ENCODE results near the gene NRROS. TPM values are rescaled to one million over a fixed set of nuclear protein-coding genes. Genes with fewer than 3 reads are reported as not detected.

The NRROS gene
- total and polyA plus RNA-seq, 12 donors, result 1.1 to 9.9 (median 7.0) TPM

- 59 to 70% (median 61%) methylated on average over 8 of the region's 8 CpGs for WGBS, 4 donors
- H3K4me1 ChIP-seq (replicated peaks in 1 of 2), result peaks cover 0 to 3% of the 10 kb centered on the region in 2 donors
- H3K27ac ChIP-seq, result no peak overlapping the region
- no peak for DNase-seq
- no peaks in the 10 kb centered on the region for H3K9me3 ChIP-seq (replicated peaks in 1 of 3)
- H3K27me3 ChIP-seq, result peaks cover 3% of the 10 kb centered on the region
- intact Hi-C loops (cut with DNase I), result loop anchor here in 1 of 2 donors (10.0 kb wide), 1 partner anchor 157 kb away; no protein-coding TSS in a partner anchor
- TF ChIP-seq CTCF (IDR thresholded peaks at IDR 0.05), result no peak
- no peak for TF ChIP-seq POLR2A (IDR thresholded peaks at IDR 0.05)
- no peaks in the 10 kb centered on the region for H3K36me3 ChIP-seq (replicated peaks in 1 of 2)
- H3K4me3 ChIP-seq, result no peak overlapping the region
These were observed 51.9 kb downstream of the NRROS start for GRCh38 chr3:196691386-196691785.

GRCh38 chr3:196694202-196694638 lies 54.7 kb downstream of the NRROS start:
- no peaks in the 10 kb centered on the region for H3K36me3 ChIP-seq (replicated peaks in 1 of 2)
- no peaks in the 10 kb centered on the region for H3K4me1 ChIP-seq (replicated peaks in 1 of 2)
- no peak overlapping the region for H3K27ac ChIP-seq
- no peak overlapping the region for H3K4me3 ChIP-seq
- H3K27me3 ChIP-seq, result peaks cover 3% of the 10 kb centered on the region
- DNase-seq, result no peak
- WGBS, 4 donors, result 0% methylated on average over 1 of the region's 1 CpG
- intact Hi-C loops (cut with DNase I), result loop anchor here in 1 of 2 donors (10.0 kb wide), 1 partner anchor 159 kb away; no protein-coding TSS in a partner anchor
- H3K9me3 ChIP-seq (replicated peaks in 1 of 3), result no peaks in the 10 kb centered on the region
- TF ChIP-seq CTCF (IDR thresholded peaks at IDR 0.05) (no peak), POLR2A (IDR thresholded peaks at IDR 0.05) (no peak)

GRCh38 chr3:196694941-196695848 lies 55.7 kb downstream of the NRROS start:
- peaks cover 1% of the 10 kb centered on the region for H3K27me3 ChIP-seq
- H3K4me3 ChIP-seq, result no peak overlapping the region
- DNase-seq, result no peak
- TF ChIP-seq CTCF (IDR thresholded peaks at IDR 0.05), result no peak
- no peak for TF ChIP-seq POLR2A (IDR thresholded peaks at IDR 0.05)
- H3K27ac ChIP-seq, result no peak overlapping the region
- intact Hi-C loops (cut with DNase I), result loop anchor here in 1 of 2 donors (10.0 kb wide), 1 partner anchor 160 kb away; no protein-coding TSS in a partner anchor
- no peaks in the 10 kb centered on the region for H3K36me3 ChIP-seq (replicated peaks in 1 of 2)
- no peaks in the 10 kb centered on the region for H3K4me1 ChIP-seq (replicated peaks in 1 of 2)
- no peaks in the 10 kb centered on the region for H3K9me3 ChIP-seq (replicated peaks in 1 of 3)
- 87 to 91% (median 90%) methylated on average over 16 to 17 of the region's 17 CpGs for WGBS, 4 donors

GRCh38 chr3:196695849-196696226 lies 56.3 kb downstream of the NRROS start:
- 74 to 89% (median 81%) methylated on average over 5 of the region's 5 CpGs for WGBS, 4 donors
- no peaks in the 10 kb centered on the region for H3K27me3 ChIP-seq
- H3K27ac ChIP-seq, result no peak overlapping the region
- no peaks in the 10 kb centered on the region for H3K4me1 ChIP-seq (replicated peaks in 1 of 2)
- H3K4me3 ChIP-seq, result no peak overlapping the region
- no peaks in the 10 kb centered on the region for H3K9me3 ChIP-seq (replicated peaks in 1 of 3)
- intact Hi-C loops (cut with DNase I), result loop anchor here in 1 of 2 donors (10.0 kb wide), 1 partner anchor 161 kb away; no protein-coding TSS in a partner anchor
- DNase-seq, result no peak
- H3K36me3 ChIP-seq (replicated peaks in 1 of 2), result no peaks in the 10 kb centered on the region
- no peak for TF ChIP-seq CTCF (IDR thresholded peaks at IDR 0.05)
- TF ChIP-seq POLR2A (IDR thresholded peaks at IDR 0.05), result no peak

Measured in adrenal gland (tissue), 12 donors.